Astrocyte (in vitro differentiated cells and primary cell): ENCODE measurements around the gene GSN. TPM values are rescaled to one million over a fixed set of nuclear protein-coding genes. Genes with fewer than 3 reads are reported as not detected.

ENCODE experiments used
- DNase-seq: peaks from one replicate; pipeline ENCODE4 v3.0.0-alpha.2; 2010; ENCODE audit warnings: low read depth
- FAIRE-seq: peaks from 2 replicates; lab custom pipeline; 2011; peaks lifted over from hg19 to GRCh38; lab: Jason Lieb, UNC
- H2AFZ ChIP-seq: 2 replicates; pipeline ENCODE4 v1.6.0; 2012; ENCODE audit warnings: low read depth, low read length, inconsistent platforms
- H3K27ac ChIP-seq: 2 replicates; pipeline ENCODE4 v1.5.1; 2011; ENCODE audit warnings: low read depth, low read length, inconsistent platforms
- H3K27me3 ChIP-seq: 2 replicates; pipeline ENCODE4 v1.6.0; 2011; ENCODE audit warnings: low read length, inconsistent platforms; ENCODE audit not compliant: insufficient read depth
- H3K36me3 ChIP-seq: 2 replicates; pipeline ENCODE4 v1.5.1; 2011; ENCODE audit warnings: low read length, inconsistent platforms; ENCODE audit not compliant: insufficient read depth
- H3K4me1 ChIP-seq: 2 replicates; pipeline ENCODE4 v1.5.1; 2011; ENCODE audit warnings: low read length, inconsistent platforms; ENCODE audit not compliant: insufficient read depth
- H3K4me2 ChIP-seq: 2 replicates; pipeline ENCODE4 v1.6.0; 2012; ENCODE audit warnings: low read length, inconsistent platforms
- H3K4me3 ChIP-seq: 2 replicates; pipeline ENCODE4 v1.5.1; 2011; ENCODE audit warnings: low read depth, mild to moderate bottlenecking, low read length, inconsistent platforms; ENCODE audit not compliant: insufficient read depth
- H3K79me2 ChIP-seq: 2 replicates; pipeline ENCODE4 v1.6.0; 2012; ENCODE audit warnings: mild to moderate bottlenecking, low read length, inconsistent platforms; ENCODE audit not compliant: insufficient read depth
- H3K9ac ChIP-seq: 2 replicates; pipeline ENCODE4 v1.6.0; 2012; ENCODE audit warnings: mild to moderate bottlenecking, low read length, inconsistent platforms
- H3K9me3 ChIP-seq: 2 replicates; pipeline ENCODE4 v1.5.1; 2012; ENCODE audit warnings: low read depth, mild to moderate bottlenecking, low read length, inconsistent platforms; ENCODE audit not compliant: insufficient read depth
- H4K20me1 ChIP-seq: 2 replicates; pipeline ENCODE4 v1.6.0; 2012; ENCODE audit warnings: low read length, inconsistent platforms; ENCODE audit not compliant: insufficient read depth
- H3K27ac Mint-ChIP-seq: one replicate; pipeline ENCODE4 v1.8.0; 2021; ENCODE audit warnings: mild to moderate bottlenecking, mixed read lengths; ENCODE audit not compliant: unreplicated experiment
- H3K27me3 Mint-ChIP-seq: one replicate; pipeline ENCODE4 v1.8.0; 2021; ENCODE audit warnings: low read depth, mixed read lengths; ENCODE audit not compliant: unreplicated experiment
- H3K36me3 Mint-ChIP-seq: one replicate; pipeline ENCODE4 v1.8.0; 2021; ENCODE audit warnings: low read depth, mixed read lengths; ENCODE audit not compliant: unreplicated experiment
- H3K4me1 Mint-ChIP-seq: one replicate; pipeline ENCODE4 v1.8.0; 2021; ENCODE audit warnings: low read depth, mixed read lengths; ENCODE audit not compliant: unreplicated experiment
- H3K4me3 Mint-ChIP-seq: one replicate; pipeline ENCODE4 v1.8.0; 2021; ENCODE audit warnings: mild to moderate bottlenecking, moderate library complexity, mixed read lengths; ENCODE audit not compliant: unreplicated experiment
- H3K9me3 Mint-ChIP-seq: one replicate; pipeline ENCODE4 v1.8.0; 2021; ENCODE audit warnings: mild to moderate bottlenecking, mixed read lengths; ENCODE audit not compliant: unreplicated experiment
- EZH2 ChIP-seq: IDR thresholded peaks from 2 replicates; pipeline ENCODE4 v1.6.1; 2012; ENCODE audit warnings: mild to moderate bottlenecking, low read length, inconsistent platforms; ENCODE audit not compliant: insufficient read depth
- total RNA-seq: library from RNA; stranded (reverse); gene quantifications from 2 replicates; pipeline ENCODE4 v1.2.1, GENCODE V29; 2021
- TF ChIP-seq, protein P1 (sequence below): IDR thresholded peaks from 2 replicates; pipeline ENCODE4 v1.5.1; 2011; ENCODE audit warnings: low read depth, mild to moderate bottlenecking, inconsistent platforms, low read length, moderate library complexity; ENCODE audit not compliant: insufficient read depth

Gene GSN
- total RNA-seq, 1 donor from 2014 or later = 260 TPM

DNA sequence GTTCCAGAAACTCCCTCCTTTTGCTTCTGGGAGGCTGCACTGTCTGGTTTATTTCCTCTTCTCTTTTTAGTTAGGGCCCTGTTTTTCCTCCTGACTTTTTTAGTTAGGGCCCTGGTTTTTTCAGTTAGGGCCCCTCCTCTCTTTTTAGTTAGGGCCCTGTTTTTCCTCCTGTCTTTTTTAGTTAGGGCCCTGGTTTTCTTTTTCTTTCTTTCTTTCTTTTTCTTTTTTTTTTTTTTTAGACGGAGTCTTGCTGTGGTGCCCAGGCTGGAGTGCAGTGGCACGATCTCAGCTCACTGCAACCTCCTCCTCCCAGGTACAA is 15.1 kb downstream of the GSN start:
- Mint-ChIP-seq H3K27me3 (no peaks in the 10 kb centered on the region), H3K4me3 (no peak overlapping the region)
- peak overlapping the region; percentile 76 for H3K27ac ChIP-seq

DNA sequence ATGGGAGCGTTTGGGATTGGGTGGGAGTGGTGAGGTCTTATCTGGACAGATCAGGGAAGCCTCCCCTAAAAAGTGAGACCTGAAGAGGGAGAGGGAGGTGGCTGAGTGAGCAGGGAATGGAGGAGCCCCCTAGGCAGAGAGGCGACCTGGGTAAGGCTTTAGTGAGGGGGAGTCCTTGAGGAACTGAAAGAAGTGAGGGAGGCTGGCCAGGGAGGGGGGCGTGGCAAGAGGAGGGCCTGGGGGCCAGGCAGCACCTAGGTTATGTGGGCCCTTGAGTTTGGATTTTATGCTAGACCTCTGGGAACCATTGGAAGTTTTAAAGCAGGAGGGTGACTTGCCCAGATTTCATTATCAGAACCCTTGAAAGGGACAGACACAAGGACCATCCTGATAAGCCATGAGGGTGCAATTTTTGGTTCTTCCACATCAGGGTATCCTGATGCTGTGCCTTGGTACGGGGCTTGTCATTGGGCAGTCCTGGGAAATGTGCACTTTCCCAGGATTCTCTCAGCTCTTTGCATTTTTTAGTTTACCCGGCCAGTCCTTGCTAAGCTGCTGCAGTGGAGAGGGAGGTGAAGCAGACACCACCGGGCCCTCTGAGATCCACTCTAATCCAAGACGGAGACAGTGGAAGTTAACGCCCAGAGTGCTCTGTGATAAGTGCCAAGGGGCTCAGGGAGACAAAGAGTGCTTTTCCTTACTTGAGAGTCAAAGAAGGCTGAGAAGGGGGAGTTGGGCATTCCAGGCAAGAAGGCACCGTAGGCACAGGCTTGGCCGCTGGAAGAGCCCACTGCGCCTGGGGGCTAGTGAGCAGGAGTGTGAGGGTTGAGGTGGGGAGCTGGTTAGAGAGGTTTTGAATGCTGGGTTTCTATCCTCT is 16.1 kb downstream of the GSN start:
- Histone ChIP-seq H3K27ac (no peak overlapping the region), H3K4me1 (peaks cover 71% of the 10 kb centered on the region)
- peak overlapping the region; percentile 44 for H3K27ac Mint-ChIP-seq

More for the DNA sequence above, 15.1 kb downstream of the GSN start:
- DNase-seq = no peak
- Histone ChIP-seq H4K20me1 (peaks cover 6% of the 10 kb centered on the region), H3K27me3 (no peaks in the 10 kb centered on the region), H3K4me1 (peaks cover 70% of the 10 kb centered on the region), H3K79me2 (peaks cover 36% of the 10 kb centered on the region), H3K4me2 (peak overlapping the region; percentile 61), H3K9ac (peak overlapping the region; percentile 50), H3K36me3 (peaks cover under 1% of the 10 kb centered on the region), H3K9me3 (no peaks in the 10 kb centered on the region), H3K4me3 (no peak overlapping the region), H2AFZ (no peak overlapping the region)
- Mint-ChIP-seq H3K27ac (no peak overlapping the region), H3K36me3 (peaks cover 29% of the 10 kb centered on the region), H3K9me3 (peaks cover 2% of the 10 kb centered on the region), H3K4me1 (peaks cover 64% of the 10 kb centered on the region)
- TF ChIP-seq, protein P1, sequence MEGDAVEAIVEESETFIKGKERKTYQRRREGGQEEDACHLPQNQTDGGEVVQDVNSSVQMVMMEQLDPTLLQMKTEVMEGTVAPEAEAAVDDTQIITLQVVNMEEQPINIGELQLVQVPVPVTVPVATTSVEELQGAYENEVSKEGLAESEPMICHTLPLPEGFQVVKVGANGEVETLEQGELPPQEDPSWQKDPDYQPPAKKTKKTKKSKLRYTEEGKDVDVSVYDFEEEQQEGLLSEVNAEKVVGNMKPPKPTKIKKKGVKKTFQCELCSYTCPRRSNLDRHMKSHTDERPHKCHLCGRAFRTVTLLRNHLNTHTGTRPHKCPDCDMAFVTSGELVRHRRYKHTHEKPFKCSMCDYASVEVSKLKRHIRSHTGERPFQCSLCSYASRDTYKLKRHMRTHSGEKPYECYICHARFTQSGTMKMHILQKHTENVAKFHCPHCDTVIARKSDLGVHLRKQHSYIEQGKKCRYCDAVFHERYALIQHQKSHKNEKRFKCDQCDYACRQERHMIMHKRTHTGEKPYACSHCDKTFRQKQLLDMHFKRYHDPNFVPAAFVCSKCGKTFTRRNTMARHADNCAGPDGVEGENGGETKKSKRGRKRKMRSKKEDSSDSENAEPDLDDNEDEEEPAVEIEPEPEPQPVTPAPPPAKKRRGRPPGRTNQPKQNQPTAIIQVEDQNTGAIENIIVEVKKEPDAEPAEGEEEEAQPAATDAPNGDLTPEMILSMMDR = no peak
- no peak for TF ChIP-seq EZH2
- no peak for FAIRE-seq

More for the DNA sequence above, 16.1 kb downstream of the GSN start:
- Histone ChIP-seq H4K20me1 (peaks cover 4% of the 10 kb centered on the region), H3K9ac (no peak overlapping the region), H3K27me3 (no peaks in the 10 kb centered on the region), H2AFZ (no peak overlapping the region), H3K79me2 (peaks cover 40% of the 10 kb centered on the region), H3K9me3 (no peaks in the 10 kb centered on the region), H3K4me2 (no peak overlapping the region), H3K36me3 (peaks cover 5% of the 10 kb centered on the region), H3K4me3 (no peak overlapping the region)
- TF ChIP-seq, protein P1 = no peak
- TF ChIP-seq EZH2 = no peak
- Mint-ChIP-seq H3K4me1 (peaks cover 64% of the 10 kb centered on the region), H3K4me3 (no peak overlapping the region), H3K27me3 (no peaks in the 10 kb centered on the region), H3K36me3 (peaks cover 29% of the 10 kb centered on the region), H3K9me3 (peaks cover 2% of the 10 kb centered on the region)
- FAIRE-seq (no peak), DNase-seq (no peak)
